Measurements from ENCODE around the gene MITF.
"Not testable (repeated sequence)": the region's sequence is repeated elsewhere in the genome, so short reads cannot be mapped to it uniquely, and the experiment has no call there.

MITF gene

DNA sequence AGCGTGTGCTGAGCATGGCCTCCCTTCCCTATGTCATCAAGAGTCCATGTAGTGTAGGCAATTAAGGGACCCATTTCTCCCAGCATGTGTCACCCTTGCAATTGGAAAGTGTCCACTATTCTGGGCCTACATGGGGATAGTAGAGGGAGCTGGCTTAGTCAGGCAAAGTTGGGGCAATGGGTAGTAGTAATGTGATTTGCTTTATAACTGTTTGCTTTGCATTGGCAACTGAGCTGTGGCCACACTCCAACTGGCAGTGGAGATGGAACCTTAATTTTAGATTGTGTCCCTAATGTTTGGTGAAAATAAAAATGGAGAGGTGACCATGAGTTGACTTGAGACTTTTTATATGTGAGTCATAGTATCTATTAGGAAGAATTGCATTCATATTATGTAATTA lies 162.5 kb downstream of the MITF start:
- H3K27me3 Mint-ChIP-seq: no peaks in the 10 kb centered on the region
- no peak for ATAC-seq (replicated peaks)

DNA sequence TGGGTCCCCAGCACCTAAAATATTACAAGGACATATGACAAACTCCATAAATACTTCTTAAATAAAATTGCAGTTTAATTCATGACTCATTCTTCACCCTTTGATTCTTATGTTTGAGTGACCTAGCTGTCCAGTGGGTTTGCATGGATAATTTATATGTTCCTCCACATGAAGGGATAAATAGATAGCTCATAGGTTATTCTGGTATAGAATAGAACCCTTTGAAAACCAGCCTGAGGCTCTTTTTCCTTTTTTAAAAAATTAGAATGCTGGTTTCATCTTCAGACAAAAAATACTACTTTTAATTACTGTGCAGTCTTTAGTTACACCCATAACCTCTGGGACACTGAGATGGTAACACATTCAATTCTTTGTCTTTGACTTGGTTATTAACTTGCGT lies 163.1 kb downstream of the MITF start:
- no peaks in the 10 kb centered on the region for H3K27me3 Mint-ChIP-seq
- H3K9me3 Mint-ChIP-seq: peaks cover 0 to 3% of the 10 kb centered on the region in 2 donors
- H3K27ac Mint-ChIP-seq: no peak overlapping the region
- DNase-seq (no peak), ATAC-seq (replicated peaks) (no peak)
- H3K4me1 Mint-ChIP-seq (ENCODE audit: low read depth in 2 of 2): no peaks in the 10 kb centered on the region
- H3K36me3 Mint-ChIP-seq (ENCODE audit: insufficient read depth): no peaks in the 10 kb centered on the region
- no peak overlapping the region for H3K4me3 Mint-ChIP-seq

More for the DNA sequence above, 162.5 kb downstream of the MITF start:
- Mint-ChIP-seq H3K36me3 (ENCODE audit: insufficient read depth) (no peaks in the 10 kb centered on the region), H3K4me3 (no peak overlapping the region), H3K4me1 (ENCODE audit: low read depth in 2 of 2) (no peaks in the 10 kb centered on the region), H3K9me3 (peaks cover 0 to 3% of the 10 kb centered on the region in 2 donors), H3K27ac (no peak overlapping the region)
- no peak for DNase-seq

DNA sequence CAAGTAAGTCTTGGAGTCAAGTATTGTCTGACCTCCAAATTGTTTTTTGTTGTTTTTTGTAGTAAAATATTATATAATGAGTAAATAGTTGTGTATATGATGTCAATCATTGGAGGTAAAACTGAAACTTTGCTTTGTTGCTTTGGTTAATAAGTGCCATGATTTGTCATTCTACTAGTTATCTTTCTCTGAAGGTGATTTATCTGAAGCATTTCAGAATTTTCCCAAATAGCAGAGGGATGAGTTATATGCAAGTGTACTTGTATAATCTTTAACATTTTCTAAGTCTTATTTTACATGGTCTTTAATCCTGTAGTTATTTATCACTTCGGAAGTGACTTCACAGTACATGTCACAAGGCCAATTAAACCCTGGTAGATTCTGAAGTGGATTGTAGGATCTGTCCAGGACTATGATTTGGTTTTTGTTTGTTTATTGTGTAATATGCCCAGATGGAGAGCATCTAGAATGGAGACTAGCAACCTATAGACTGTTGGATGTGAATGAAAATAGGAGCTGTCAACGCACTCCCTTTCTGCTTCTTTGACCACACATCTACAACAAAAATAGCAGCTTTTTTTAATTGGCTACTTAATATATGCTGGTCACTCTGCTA lies 167.2 kb downstream of the MITF start:
- no peaks in the 10 kb centered on the region for H3K4me1 Mint-ChIP-seq (ENCODE audit: low read depth in 2 of 2)
- H3K27ac Mint-ChIP-seq: no peak overlapping the region
- DNase-seq (no peak), ATAC-seq (replicated peaks) (no peak)
- H3K4me3 Mint-ChIP-seq: no peak overlapping the region
- H3K36me3 Mint-ChIP-seq (ENCODE audit: insufficient read depth): peaks cover 3% of the 10 kb centered on the region
- H3K27me3 Mint-ChIP-seq: no peaks in the 10 kb centered on the region
- peaks cover 4 to 8% of the 10 kb centered on the region in 2 donors for H3K9me3 Mint-ChIP-seq

DNA sequence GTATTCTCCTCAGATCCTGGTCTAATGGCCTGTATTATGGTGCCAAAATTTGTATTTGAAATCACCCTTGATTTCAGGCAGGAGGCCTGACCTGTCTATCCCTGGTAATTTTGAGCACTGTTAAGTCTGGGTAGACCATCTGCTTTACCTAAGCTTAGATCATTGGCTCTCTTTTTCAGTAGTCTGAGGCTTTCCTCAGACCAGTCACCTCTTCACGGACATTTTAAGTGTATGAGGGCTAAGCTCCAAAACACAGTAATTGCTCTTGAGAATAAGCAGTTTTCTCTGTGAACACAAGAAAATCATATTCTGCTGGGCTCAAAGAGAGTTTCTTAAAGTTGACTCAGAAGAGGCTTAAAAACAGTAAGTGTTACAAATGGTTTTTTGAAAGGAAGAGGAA lies 168.3 kb downstream of the MITF start:
- H3K9me3 Mint-ChIP-seq: peaks cover 4 to 13% of the 10 kb centered on the region in 2 donors
- no peak for ATAC-seq (replicated peaks)
- DNase-seq: no peak
- no peaks in the 10 kb centered on the region for H3K27me3 Mint-ChIP-seq
- H3K36me3 Mint-ChIP-seq (ENCODE audit: insufficient read depth): peaks cover 3% of the 10 kb centered on the region
- H3K4me3 Mint-ChIP-seq: no peak overlapping the region
- no peak overlapping the region for H3K27ac Mint-ChIP-seq
- no peaks in the 10 kb centered on the region for H3K4me1 Mint-ChIP-seq (ENCODE audit: low read depth in 2 of 2)

DNA sequence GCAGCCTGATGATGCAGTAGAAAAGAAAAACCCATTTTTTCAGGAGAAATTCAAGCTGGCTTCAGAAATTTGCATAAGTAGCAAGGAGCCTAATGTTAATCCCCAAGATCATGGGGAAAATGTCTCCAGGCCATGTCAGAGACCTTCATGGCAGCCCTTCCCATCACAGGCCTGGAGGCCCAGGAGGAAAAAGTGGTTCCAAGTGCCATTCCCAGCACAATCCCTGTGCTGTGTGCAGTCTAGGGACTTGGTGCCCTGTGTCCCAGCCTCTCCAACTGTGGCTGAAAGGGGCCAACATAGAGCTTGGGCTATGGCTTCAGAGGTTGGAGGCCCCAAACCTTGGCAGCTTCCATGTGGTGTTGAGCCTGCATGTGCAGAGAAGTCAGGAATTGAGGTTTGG lies 170.6 kb downstream of the MITF start:
- H3K36me3 Mint-ChIP-seq (ENCODE audit: insufficient read depth); H3K27ac Mint-ChIP-seq; H3K4me3 Mint-ChIP-seq; H3K27me3 Mint-ChIP-seq; ATAC-seq (replicated peaks); DNase-seq; H3K4me1 Mint-ChIP-seq (ENCODE audit: low read depth in 2 of 2): not testable (repeated sequence)
- H3K9me3 Mint-ChIP-seq: peaks cover 7 to 13% of the 10 kb centered on the region in 2 donors

DNA sequence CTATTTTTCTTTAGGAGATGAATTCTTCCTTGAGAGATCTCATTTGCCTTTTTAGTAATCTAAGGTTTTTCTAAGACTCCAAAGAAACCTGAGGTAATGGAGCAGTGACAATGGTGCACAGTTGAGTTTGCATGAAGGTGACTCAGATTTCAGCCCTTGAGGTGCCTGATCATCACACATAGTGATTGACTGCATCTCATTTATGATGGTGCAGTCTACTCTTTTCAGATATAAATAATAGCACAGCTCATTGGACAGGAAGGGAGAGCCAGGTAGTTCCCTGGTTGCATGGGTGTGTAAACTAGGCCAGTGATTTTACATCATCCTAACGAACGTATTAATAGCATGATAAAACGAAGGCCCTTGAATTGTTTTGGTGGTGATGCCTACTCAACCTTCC lies 174.2 kb downstream of the MITF start:
- no peaks in the 10 kb centered on the region for H3K4me1 Mint-ChIP-seq (ENCODE audit: low read depth in 2 of 2)
- no peak overlapping the region for H3K4me3 Mint-ChIP-seq
- peaks cover 5 to 13% of the 10 kb centered on the region in 2 donors for H3K9me3 Mint-ChIP-seq
- ATAC-seq (replicated peaks): no peak
- H3K36me3 Mint-ChIP-seq (ENCODE audit: insufficient read depth): peaks cover 3% of the 10 kb centered on the region
- DNase-seq: no peak
- no peak overlapping the region for H3K27ac Mint-ChIP-seq
- no peaks in the 10 kb centered on the region for H3K27me3 Mint-ChIP-seq

DNA sequence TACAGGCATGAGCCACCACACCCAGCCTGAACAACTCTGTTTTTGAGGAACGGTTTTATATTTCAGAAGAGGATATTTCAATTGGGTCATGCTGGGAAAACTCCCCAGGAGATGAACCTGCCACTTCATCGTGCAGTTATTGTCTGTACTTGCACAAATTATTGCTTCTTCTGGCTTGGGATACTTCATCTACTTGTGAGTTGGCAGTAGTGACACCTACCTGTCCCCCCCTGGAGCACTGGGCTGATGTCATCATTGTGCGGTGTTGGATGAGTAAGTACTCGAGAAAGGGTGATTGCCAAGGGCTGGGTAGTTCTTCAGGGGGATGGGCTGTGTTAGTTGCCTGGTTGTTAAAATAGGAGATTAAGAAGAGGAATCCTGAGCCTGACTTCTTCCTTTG lies 175.1 kb downstream of the MITF start:
- H3K36me3 Mint-ChIP-seq (ENCODE audit: insufficient read depth): peaks cover 3% of the 10 kb centered on the region
- no peak overlapping the region for H3K27ac Mint-ChIP-seq
- no peak overlapping the region for H3K4me3 Mint-ChIP-seq
- ATAC-seq (replicated peaks): no peak
- no peaks in the 10 kb centered on the region for H3K4me1 Mint-ChIP-seq (ENCODE audit: low read depth in 2 of 2)
- no peaks in the 10 kb centered on the region for H3K27me3 Mint-ChIP-seq
- H3K9me3 Mint-ChIP-seq: peaks cover 5 to 8% of the 10 kb centered on the region in 2 donors
- DNase-seq: no peak

DNA sequence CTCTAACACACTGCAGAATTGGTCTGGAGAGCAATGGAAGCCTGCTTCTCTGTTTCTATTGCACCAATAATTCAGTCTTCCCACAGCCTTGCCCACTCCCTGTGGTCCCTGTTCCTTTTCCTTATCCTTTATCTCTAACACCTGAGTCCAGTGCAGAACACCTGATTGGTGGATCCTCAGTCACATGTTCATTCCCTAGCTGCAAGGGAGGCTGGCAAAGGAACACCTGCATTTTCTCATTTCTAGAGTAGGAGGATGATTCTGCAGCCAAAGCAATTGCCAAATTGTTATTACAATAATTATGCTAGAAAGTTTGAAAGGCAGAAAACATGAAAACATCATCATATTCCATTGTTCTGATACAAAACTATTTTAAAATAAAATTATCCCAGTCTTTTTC lies 176.5 kb downstream of the MITF start:
- Mint-ChIP-seq H3K27me3 (no peaks in the 10 kb centered on the region), H3K36me3 (ENCODE audit: insufficient read depth) (peaks cover 3% of the 10 kb centered on the region), H3K4me1 (ENCODE audit: low read depth in 2 of 2) (no peaks in the 10 kb centered on the region), H3K9me3 (peaks cover 4 to 6% of the 10 kb centered on the region in 2 donors), H3K27ac (no peak overlapping the region), H3K4me3 (no peak overlapping the region)
- no peak for ATAC-seq (replicated peaks)
- DNase-seq: no peak

DNA sequence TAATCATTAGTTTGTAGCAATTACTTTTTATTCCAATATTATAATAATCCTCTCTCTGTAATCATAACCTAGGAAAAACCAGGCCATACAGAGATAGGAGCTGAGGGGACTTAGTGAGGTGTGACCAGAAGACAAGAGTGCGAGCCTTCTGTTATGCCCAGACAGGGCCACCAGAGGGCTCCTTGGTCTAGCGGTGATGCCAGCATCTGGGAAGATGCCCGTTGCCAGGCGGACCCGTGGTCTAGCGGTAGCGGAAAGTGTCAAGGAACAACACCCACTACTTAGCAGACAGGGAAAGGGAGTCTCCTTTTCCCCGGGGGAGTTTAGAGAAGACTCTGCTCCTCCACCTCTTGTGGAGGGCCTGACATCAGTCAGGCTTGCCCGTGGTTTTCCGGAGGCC lies 180.7 kb downstream of the MITF start:
- not testable (repeated sequence) for H3K27ac Mint-ChIP-seq

DNA sequence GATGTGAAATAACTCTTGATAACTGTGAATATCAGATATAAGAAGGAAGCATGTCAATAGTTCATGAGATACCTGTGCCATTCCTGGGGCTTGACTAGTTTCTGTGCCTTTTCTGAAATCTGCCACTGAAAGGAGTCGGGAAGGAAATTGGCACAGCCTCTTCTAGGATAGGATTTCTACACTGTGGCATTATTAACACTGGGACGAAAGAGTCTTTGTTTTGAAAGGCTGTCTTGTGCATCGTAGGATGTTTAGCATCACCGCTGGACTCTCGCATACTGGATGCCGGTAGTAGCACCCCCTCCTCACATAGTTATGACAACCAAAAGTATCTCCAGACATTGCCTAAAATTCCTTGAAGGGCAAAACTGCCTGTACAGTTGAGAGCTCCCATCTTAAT lies 182.4 kb downstream of the MITF start:
- ATAC-seq (replicated peaks) (no peak), DNase-seq (no peak)
- H3K27me3 Mint-ChIP-seq: no peaks in the 10 kb centered on the region
- no peak overlapping the region for H3K4me3 Mint-ChIP-seq
- H3K36me3 Mint-ChIP-seq (ENCODE audit: insufficient read depth): no peaks in the 10 kb centered on the region
- no peaks in the 10 kb centered on the region for H3K9me3 Mint-ChIP-seq
- no peak overlapping the region for H3K27ac Mint-ChIP-seq
- H3K4me1 Mint-ChIP-seq (ENCODE audit: low read depth in 2 of 2): no peaks in the 10 kb centered on the region

More for the DNA sequence above, 180.7 kb downstream of the MITF start:
- H3K36me3 Mint-ChIP-seq (ENCODE audit: insufficient read depth); H3K27me3 Mint-ChIP-seq; ATAC-seq (replicated peaks); H3K4me3 Mint-ChIP-seq; H3K4me1 Mint-ChIP-seq (ENCODE audit: low read depth in 2 of 2); H3K9me3 Mint-ChIP-seq; DNase-seq: not testable (repeated sequence)

DNA sequence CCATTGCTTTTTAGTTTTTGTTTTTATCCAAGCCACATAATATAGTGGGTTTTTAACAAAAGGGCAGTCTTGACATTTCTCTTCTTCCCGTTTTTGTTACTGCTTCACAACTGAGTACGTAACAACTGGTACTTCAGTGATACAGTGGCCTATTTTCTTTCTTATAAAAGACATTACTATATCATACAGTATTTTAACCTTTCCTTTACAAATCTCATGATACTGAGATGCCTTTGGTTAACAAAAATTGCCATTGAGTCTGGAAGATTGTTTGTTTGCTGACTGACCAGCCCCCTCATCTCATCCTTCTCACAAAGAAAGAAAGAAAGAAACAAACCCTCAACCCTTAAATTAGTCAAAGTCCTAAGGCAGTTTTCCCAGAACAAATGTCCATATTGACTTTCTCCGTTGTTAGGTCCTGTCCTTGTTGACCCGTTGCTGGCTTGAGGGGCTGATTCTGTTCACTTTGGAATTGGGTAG lies 183.3 kb downstream of the MITF start:
- Mint-ChIP-seq H3K4me1 (ENCODE audit: low read depth in 2 of 2) (no peaks in the 10 kb centered on the region), H3K27me3 (no peaks in the 10 kb centered on the region), H3K9me3 (no peaks in the 10 kb centered on the region), H3K36me3 (ENCODE audit: insufficient read depth) (no peaks in the 10 kb centered on the region), H3K27ac (no peak overlapping the region), H3K4me3 (no peak overlapping the region)
- no peak for ATAC-seq (replicated peaks)
- DNase-seq: no peak

DNA sequence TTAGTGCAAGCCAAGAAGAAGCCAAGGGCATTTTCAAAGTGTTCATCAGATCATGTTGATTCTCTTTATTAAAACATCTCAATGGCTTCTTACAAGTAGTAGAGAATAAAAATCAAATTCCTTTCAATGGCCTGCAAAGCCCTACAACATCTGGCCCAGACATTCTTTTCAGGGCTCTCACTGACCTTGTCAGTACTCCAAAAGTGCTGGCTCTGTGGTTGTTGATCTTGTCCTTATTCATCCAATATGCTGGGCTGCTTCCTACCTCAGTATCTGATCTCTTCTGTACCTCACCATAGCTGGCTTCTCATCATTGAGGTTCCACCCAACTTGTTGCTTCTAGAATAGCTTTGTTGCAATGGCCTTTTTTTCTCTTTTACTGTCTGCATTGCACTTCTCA lies 186.2 kb downstream of the MITF start:
- H3K27ac Mint-ChIP-seq: no peak overlapping the region
- H3K4me3 Mint-ChIP-seq: no peak overlapping the region
- H3K4me1 Mint-ChIP-seq (ENCODE audit: low read depth in 2 of 2): no peaks in the 10 kb centered on the region
- H3K9me3 Mint-ChIP-seq: peaks cover 0 to 16% of the 10 kb centered on the region in 2 donors
- ATAC-seq (replicated peaks) (no peak), DNase-seq (no peak)
- H3K36me3 Mint-ChIP-seq (ENCODE audit: insufficient read depth): no peaks in the 10 kb centered on the region
- H3K27me3 Mint-ChIP-seq: no peaks in the 10 kb centered on the region

DNA sequence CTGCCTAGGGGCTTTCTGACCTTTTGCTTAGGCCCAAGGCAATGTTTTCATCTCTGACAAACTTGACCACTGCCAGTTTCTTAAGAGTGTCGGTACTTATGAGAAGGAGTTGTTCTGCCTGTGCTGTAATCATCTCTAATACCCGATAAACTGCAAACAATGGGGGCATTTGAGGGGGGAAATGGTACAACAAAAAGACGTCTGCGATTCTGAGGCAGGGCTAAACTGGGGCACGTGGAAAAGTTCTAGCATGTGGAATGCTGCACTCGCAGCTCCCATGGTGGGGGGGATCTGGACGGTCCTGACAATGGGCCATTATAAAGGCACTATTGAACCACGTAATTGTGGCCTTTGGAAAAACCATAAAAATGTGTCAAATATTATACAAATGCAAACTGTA lies 187.1 kb downstream of the MITF start:
- H3K27me3 Mint-ChIP-seq: no peaks in the 10 kb centered on the region
- H3K36me3 Mint-ChIP-seq (ENCODE audit: insufficient read depth): no peaks in the 10 kb centered on the region
- no peak overlapping the region for H3K4me3 Mint-ChIP-seq
- no peak for DNase-seq
- no peak overlapping the region for H3K27ac Mint-ChIP-seq
- ATAC-seq (replicated peaks): no peak
- H3K4me1 Mint-ChIP-seq (ENCODE audit: low read depth in 2 of 2): no peaks in the 10 kb centered on the region
- peaks cover 0 to 16% of the 10 kb centered on the region in 2 donors for H3K9me3 Mint-ChIP-seq

DNA sequence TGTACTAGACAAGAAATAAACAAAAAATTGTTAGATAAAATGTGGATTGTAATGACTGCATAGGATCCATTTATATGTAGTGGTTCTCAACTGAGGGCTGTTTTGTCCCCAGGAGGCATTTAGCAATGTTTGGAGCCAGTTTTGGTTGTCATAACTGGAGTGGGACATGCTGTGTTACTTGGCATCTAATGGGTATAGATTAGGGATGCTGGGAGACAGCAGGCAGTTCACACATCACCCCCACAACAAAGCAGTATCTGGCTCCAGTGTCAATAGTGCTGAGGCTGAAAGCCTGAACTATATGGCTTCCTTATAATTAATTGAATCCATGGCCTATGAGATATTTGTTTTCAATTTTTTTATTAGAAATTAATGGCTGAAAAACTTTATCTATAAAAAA lies 188.3 kb downstream of the MITF start:
- DNase-seq (no peak), ATAC-seq (replicated peaks) (no peak)
- Mint-ChIP-seq H3K27me3 (no peaks in the 10 kb centered on the region), H3K36me3 (ENCODE audit: insufficient read depth) (no peaks in the 10 kb centered on the region), H3K4me1 (ENCODE audit: low read depth in 2 of 2) (no peaks in the 10 kb centered on the region), H3K4me3 (no peak overlapping the region), H3K27ac (no peak overlapping the region), H3K9me3 (peaks cover 0 to 16% of the 10 kb centered on the region in 2 donors)

DNA sequence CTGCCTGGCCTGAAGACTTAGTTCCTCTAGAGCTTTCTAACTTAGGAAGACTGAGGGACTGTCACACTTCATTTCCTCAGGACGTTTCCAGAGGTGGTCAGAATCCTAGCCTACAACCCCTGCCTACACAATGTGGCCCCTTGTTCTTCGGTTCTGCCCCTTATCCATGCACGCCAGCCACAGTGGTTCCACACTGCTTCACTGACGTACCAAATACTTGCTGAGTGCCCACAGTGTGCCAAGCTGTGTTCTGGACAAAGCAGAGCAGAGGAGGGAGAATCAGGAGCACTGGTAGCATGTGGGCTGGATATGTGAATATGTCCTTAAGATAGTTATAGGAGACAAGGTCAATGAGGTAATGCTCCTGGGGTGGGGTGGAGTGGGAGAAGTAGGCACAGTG lies 189.8 kb downstream of the MITF start:
- ATAC-seq (replicated peaks): no peak
- H3K9me3 Mint-ChIP-seq: peaks cover 0 to 16% of the 10 kb centered on the region in 2 donors
- H3K27me3 Mint-ChIP-seq: no peaks in the 10 kb centered on the region
- DNase-seq: no peak
- no peaks in the 10 kb centered on the region for H3K4me1 Mint-ChIP-seq (ENCODE audit: low read depth in 2 of 2)
- H3K4me3 Mint-ChIP-seq: no peak overlapping the region
- no peak overlapping the region for H3K27ac Mint-ChIP-seq
- H3K36me3 Mint-ChIP-seq (ENCODE audit: insufficient read depth): no peaks in the 10 kb centered on the region

Measured in effector memory CD8-positive, alpha-beta T cell (primary cell).